ENCODE results near the gene TNFRSF13B.
"Not testable (repeated sequence)": the region's sequence is repeated elsewhere in the genome, so short reads cannot be mapped to it uniquely, and the experiment has no call there.

GRCh38 chr17:17002731-17003715 is 31.1 kb upstream of the TNFRSF13B start:
- TF ChIP-seq, protein P1, sequence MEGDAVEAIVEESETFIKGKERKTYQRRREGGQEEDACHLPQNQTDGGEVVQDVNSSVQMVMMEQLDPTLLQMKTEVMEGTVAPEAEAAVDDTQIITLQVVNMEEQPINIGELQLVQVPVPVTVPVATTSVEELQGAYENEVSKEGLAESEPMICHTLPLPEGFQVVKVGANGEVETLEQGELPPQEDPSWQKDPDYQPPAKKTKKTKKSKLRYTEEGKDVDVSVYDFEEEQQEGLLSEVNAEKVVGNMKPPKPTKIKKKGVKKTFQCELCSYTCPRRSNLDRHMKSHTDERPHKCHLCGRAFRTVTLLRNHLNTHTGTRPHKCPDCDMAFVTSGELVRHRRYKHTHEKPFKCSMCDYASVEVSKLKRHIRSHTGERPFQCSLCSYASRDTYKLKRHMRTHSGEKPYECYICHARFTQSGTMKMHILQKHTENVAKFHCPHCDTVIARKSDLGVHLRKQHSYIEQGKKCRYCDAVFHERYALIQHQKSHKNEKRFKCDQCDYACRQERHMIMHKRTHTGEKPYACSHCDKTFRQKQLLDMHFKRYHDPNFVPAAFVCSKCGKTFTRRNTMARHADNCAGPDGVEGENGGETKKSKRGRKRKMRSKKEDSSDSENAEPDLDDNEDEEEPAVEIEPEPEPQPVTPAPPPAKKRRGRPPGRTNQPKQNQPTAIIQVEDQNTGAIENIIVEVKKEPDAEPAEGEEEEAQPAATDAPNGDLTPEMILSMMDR (IDR thresholded peaks at IDR 0.05), result not testable (repeated sequence)
- not testable (repeated sequence) for TF ChIP-seq POLR2A (IDR thresholded peaks at IDR 0.05)
